ENCODE data around the gene LRRC75B. TPM values are rescaled to one million over a fixed set of nuclear protein-coding genes. Genes with fewer than 3 reads are reported as not detected.

Gene LRRC75B
- total RNA-seq, 1 donor from 2014 or later, result 10.2 TPM

- no peak for TF ChIP-seq CTCF (IDR thresholded peaks at IDR 0.05)
- ATAC-seq (peak; percentile 29 to 54), DNase-seq (no peak)
- intact Hi-C loops (cut with DNase I), result no loop called here
- Histone ChIP-seq H3K4me1 (peaks cover 24% of the 10 kb centered on the region), H3K9me3 (no peaks in the 10 kb centered on the region), H3K4me3 (no peak overlapping the region), H3K27ac (peak overlapping the region; percentile 53), H3K36me3 (peaks cover 20% of the 10 kb centered on the region), H3K27me3 (ENCODE audit: low read depth) (no peaks in the 10 kb centered on the region)
These were observed 9.4 kb downstream of the LRRC75B start for GRCh38 chr22:24583221-24584165.

GRCh38 chr22:24582056-24582814 lies 10.6 kb downstream of the LRRC75B start:
- intact Hi-C loops (cut with DNase I), result no loop called here
- Histone ChIP-seq H3K36me3 (peaks cover 22% of the 10 kb centered on the region), H3K27ac (no peak overlapping the region), H3K4me3 (no peak overlapping the region), H3K9me3 (no peaks in the 10 kb centered on the region), H3K4me1 (peaks cover 24% of the 10 kb centered on the region), H3K27me3 (ENCODE audit: low read depth) (no peaks in the 10 kb centered on the region)
- no peak for TF ChIP-seq CTCF (IDR thresholded peaks at IDR 0.05)
- no peak for ATAC-seq
- no peak for DNase-seq

GRCh38 chr22:24580276-24580675 lies 12.6 kb downstream of the LRRC75B start:
- Histone ChIP-seq H3K36me3 (peaks cover 18% of the 10 kb centered on the region), H3K9me3 (no peaks in the 10 kb centered on the region), H3K4me3 (no peak overlapping the region), H3K27me3 (ENCODE audit: low read depth) (no peaks in the 10 kb centered on the region), H3K27ac (no peak overlapping the region), H3K4me1 (peaks cover 24% of the 10 kb centered on the region)
- ATAC-seq, result no peak
- no peak for DNase-seq
- no peak for TF ChIP-seq CTCF (IDR thresholded peaks at IDR 0.05)
- intact Hi-C loops (cut with DNase I), result no loop called here

GRCh38 chr22:24579258-24579601 lies 13.6 kb downstream of the LRRC75B start:
- intact Hi-C loops (cut with DNase I), result no loop called here
- no peak overlapping the region for H3K4me3 ChIP-seq
- no peaks in the 10 kb centered on the region for H3K9me3 ChIP-seq
- no peaks in the 10 kb centered on the region for H3K27me3 ChIP-seq (ENCODE audit: low read depth)
- no peak for ATAC-seq
- no peak overlapping the region for H3K27ac ChIP-seq
- TF ChIP-seq CTCF (IDR thresholded peaks at IDR 0.05), result no peak
- no peak for DNase-seq
- H3K4me1 ChIP-seq, result peaks cover 22% of the 10 kb centered on the region
- H3K36me3 ChIP-seq, result peaks cover 22% of the 10 kb centered on the region

GRCh38 chr22:24578355-24579257 lies 14.3 kb downstream of the LRRC75B start:
- no peak overlapping the region for H3K4me3 ChIP-seq
- ATAC-seq (peak in 1 of 2 donors; percentile 15), DNase-seq (no peak)
- peaks cover 28% of the 10 kb centered on the region for H3K36me3 ChIP-seq
- H3K27ac ChIP-seq, result no peak overlapping the region
- peaks cover 15% of the 10 kb centered on the region for H3K4me1 ChIP-seq
- TF ChIP-seq CTCF (IDR thresholded peaks at IDR 0.05), result no peak
- H3K27me3 ChIP-seq (ENCODE audit: low read depth), result no peaks in the 10 kb centered on the region
- H3K9me3 ChIP-seq, result no peaks in the 10 kb centered on the region
- intact Hi-C loops (cut with DNase I), result no loop called here

All from lower lobe of right lung (tissue), 2 donors.